Measurements from ENCODE around the gene ELANE.

DNA sequence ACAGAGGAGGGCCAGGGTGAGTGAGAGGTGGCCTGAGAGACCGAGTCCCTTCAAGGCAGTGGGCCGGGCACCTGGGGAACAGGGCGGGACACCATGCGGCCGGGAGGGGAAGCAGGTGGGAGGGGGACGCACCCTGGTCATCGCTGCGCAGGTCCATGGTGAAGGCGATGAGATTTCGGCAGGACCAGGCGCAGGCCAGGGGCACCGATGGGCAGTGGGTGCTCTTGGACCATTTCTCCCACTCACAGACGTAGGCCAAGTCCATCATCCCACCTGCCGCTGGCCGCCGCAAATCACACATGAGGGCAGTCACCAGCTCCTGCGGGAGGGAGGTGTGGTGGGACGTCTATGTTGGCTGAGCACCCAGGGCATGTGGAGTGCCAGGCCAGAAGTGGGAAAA is 38.7 kb downstream of the ELANE start:
- TF ChIP-seq, protein P1, sequence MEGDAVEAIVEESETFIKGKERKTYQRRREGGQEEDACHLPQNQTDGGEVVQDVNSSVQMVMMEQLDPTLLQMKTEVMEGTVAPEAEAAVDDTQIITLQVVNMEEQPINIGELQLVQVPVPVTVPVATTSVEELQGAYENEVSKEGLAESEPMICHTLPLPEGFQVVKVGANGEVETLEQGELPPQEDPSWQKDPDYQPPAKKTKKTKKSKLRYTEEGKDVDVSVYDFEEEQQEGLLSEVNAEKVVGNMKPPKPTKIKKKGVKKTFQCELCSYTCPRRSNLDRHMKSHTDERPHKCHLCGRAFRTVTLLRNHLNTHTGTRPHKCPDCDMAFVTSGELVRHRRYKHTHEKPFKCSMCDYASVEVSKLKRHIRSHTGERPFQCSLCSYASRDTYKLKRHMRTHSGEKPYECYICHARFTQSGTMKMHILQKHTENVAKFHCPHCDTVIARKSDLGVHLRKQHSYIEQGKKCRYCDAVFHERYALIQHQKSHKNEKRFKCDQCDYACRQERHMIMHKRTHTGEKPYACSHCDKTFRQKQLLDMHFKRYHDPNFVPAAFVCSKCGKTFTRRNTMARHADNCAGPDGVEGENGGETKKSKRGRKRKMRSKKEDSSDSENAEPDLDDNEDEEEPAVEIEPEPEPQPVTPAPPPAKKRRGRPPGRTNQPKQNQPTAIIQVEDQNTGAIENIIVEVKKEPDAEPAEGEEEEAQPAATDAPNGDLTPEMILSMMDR (IDR thresholded peaks at IDR 0.05; ENCODE audit: low read depth, low read length, missing input control) = no peak
- TF ChIP-seq, protein P2, sequence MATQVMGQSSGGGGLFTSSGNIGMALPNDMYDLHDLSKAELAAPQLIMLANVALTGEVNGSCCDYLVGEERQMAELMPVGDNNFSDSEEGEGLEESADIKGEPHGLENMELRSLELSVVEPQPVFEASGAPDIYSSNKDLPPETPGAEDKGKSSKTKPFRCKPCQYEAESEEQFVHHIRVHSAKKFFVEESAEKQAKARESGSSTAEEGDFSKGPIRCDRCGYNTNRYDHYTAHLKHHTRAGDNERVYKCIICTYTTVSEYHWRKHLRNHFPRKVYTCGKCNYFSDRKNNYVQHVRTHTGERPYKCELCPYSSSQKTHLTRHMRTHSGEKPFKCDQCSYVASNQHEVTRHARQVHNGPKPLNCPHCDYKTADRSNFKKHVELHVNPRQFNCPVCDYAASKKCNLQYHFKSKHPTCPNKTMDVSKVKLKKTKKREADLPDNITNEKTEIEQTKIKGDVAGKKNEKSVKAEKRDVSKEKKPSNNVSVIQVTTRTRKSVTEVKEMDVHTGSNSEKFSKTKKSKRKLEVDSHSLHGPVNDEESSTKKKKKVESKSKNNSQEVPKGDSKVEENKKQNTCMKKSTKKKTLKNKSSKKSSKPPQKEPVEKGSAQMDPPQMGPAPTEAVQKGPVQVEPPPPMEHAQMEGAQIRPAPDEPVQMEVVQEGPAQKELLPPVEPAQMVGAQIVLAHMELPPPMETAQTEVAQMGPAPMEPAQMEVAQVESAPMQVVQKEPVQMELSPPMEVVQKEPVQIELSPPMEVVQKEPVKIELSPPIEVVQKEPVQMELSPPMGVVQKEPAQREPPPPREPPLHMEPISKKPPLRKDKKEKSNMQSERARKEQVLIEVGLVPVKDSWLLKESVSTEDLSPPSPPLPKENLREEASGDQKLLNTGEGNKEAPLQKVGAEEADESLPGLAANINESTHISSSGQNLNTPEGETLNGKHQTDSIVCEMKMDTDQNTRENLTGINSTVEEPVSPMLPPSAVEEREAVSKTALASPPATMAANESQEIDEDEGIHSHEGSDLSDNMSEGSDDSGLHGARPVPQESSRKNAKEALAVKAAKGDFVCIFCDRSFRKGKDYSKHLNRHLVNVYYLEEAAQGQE (IDR thresholded peaks at IDR 0.05) = no peak
- TF ChIP-seq HNF4G (IDR thresholded peaks at IDR 0.05) (no peak), RAD21 (IDR thresholded peaks at IDR 0.05) (no peak), SP1 (IDR thresholded peaks at IDR 0.05) (no peak), RXRA (IDR thresholded peaks at IDR 0.05) (no peak), YY1 (IDR thresholded peaks at IDR 0.05) (no peak), EGR1 (IDR thresholded peaks at IDR 0.05; ENCODE audit: low read depth in 2 of 2) (no peak)
- TF ChIP-seq, protein P3, sequence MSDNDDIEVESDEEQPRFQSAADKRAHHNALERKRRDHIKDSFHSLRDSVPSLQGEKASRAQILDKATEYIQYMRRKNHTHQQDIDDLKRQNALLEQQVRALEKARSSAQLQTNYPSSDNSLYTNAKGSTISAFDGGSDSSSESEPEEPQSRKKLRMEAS (IDR thresholded peaks at IDR 0.05) = no peak
- TF ChIP-seq, protein P4, sequence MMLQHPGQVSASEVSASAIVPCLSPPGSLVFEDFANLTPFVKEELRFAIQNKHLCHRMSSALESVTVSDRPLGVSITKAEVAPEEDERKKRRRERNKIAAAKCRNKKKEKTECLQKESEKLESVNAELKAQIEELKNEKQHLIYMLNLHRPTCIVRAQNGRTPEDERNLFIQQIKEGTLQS (IDR thresholded peaks at IDR 0.05) = no peak
